Putamen (tissue), 1 donor: ENCODE data around the gene HAGHL.

Source experiments
- DNase-seq: peaks from one replicate; pipeline ENCODE4 v3.0.0-alpha.2; 2016; ENCODE audit warnings: low spot score

Gene HAGHL

GRCh38 chr16:759110-759910 lies 32.4 kb downstream of the HAGHL start:
- DNase-seq, result no peak

GRCh38 chr16:760065-760464 lies 33.2 kb downstream of the HAGHL start:
- no peak for DNase-seq

GRCh38 chr16:760545-761343 lies 33.8 kb downstream of the HAGHL start, which contains the start of gene MSLN:
Gene MSLN (plus strand): TSS chr16:760734. CDS start chr16:762681, 1,947 bp downstream.
- no peak for DNase-seq

GRCh38 chr16:761625-762513 lies 35.0 kb downstream of the HAGHL start:
- no peak for DNase-seq

GRCh38 chr16:762595-763268 lies 35.8 kb downstream of the HAGHL start:
- DNase-seq, result no peak

GRCh38 chr16:763369-764183 lies 36.7 kb downstream of the HAGHL start:
- DNase-seq, result no peak

GRCh38 chr16:764184-764750 lies 37.4 kb downstream of the HAGHL start:
- no peak for DNase-seq

GRCh38 chr16:764848-765487 lies 38.1 kb downstream of the HAGHL start:
- no peak for DNase-seq

- DNase-seq, result no peak
These were observed 38.6 kb downstream of the HAGHL start for GRCh38 chr16:765488-765865.

- no peak for DNase-seq
These were observed 39.3 kb downstream of the HAGHL start for GRCh38 chr16:766008-766819.

GRCh38 chr16:766820-767640 lies 40.1 kb downstream of the HAGHL start:
- DNase-seq, result no peak

GRCh38 chr16:767743-768235 lies 40.9 kb downstream of the HAGHL start:
- DNase-seq, result no peak

- no peak for DNase-seq
These were observed 41.5 kb downstream of the HAGHL start for GRCh38 chr16:768428-768827.

- no peak for DNase-seq
These were observed 42.4 kb downstream of the HAGHL start for GRCh38 chr16:769184-769784.

GRCh38 chr16:769934-770333 lies 43.0 kb downstream of the HAGHL start:
- DNase-seq, result no peak

- DNase-seq, result no peak
These were observed 43.5 kb downstream of the HAGHL start for GRCh38 chr16:770411-770810.

GRCh38 chr16:772959-773358 lies 46.1 kb downstream of the HAGHL start:
- DNase-seq, result no peak
